ENCODE results near the gene TRIM56. TPM values are rescaled to one million over a fixed set of nuclear protein-coding genes. Genes with fewer than 3 reads are reported as not detected.

TRIM56 gene
- total and polyA plus RNA-seq, 2 of the 13 experiments (the other 11 are each of a cell fraction or from before 2014, with no cell fraction given): 3.2 to 7.1 TPM

GRCh38 chr7:101125989-101126650 lies 40.8 kb downstream of the TRIM56 start (continued):
- no peak for TF ChIP-seq KDM5A (IDR thresholded peaks at IDR 0.05; ENCODE audit: borderline replicate concordance, low read length)
- no peak for TF ChIP-seq TBX3 (IDR thresholded peaks at IDR 0.05; ENCODE audit: borderline replicate concordance)
- TF ChIP-seq ESRRA (CRISPR knock-in tag; IDR thresholded peaks at IDR 0.05; ENCODE audit: low read depth): no peak
- TF ChIP-seq SSRP1 (CRISPR knock-in tag; IDR thresholded peaks at IDR 0.05): no peak
- TF ChIP-seq EED (CRISPR knock-in tag; IDR thresholded peaks at IDR 0.05): no peak; the same call in 1 of the 2 replicates
- TF ChIP-seq DMTF1 (CRISPR knock-in tag; IDR thresholded peaks at IDR 0.05): peak; percentile 44; the same call in 1 of the 2 replicates
- no peak for TF ChIP-seq PBX3 (CRISPR knock-in tag; IDR thresholded peaks at IDR 0.05; ENCODE audit: borderline replicate concordance)
- no peak for TF ChIP-seq SRSF4 (IDR thresholded peaks at IDR 0.05; ENCODE audit: low read depth, low read length, poor library complexity, severe bottlenecking)
- TF ChIP-seq ISX (CRISPR knock-in tag; conservative IDR thresholded peaks at IDR 0.05): no peak
- TF ChIP-seq PATZ1 (CRISPR knock-in tag; IDR thresholded peaks at IDR 0.05): peak; percentile 29; the same call in 1 of the 2 replicates
- TF ChIP-seq NFE2 (CRISPR knock-in tag; IDR thresholded peaks at IDR 0.05): no peak
- peak; percentile 22; the same call in 1 of the 2 replicates for TF ChIP-seq NFKBIZ (CRISPR knock-in tag; IDR thresholded peaks at IDR 0.05)
- TF ChIP-seq HNRNPH1 (optimal IDR thresholded peaks at IDR 0.05; ENCODE audit: low read depth, low read length): no peak
- no peak for TF ChIP-seq ISL2 (CRISPR knock-in tag; IDR thresholded peaks at IDR 0.05)
- TF ChIP-seq PAWR (CRISPR knock-in tag; IDR thresholded peaks at IDR 0.05; ENCODE audit: borderline replicate concordance): no peak
- TF ChIP-seq JUND (CRISPR knock-in tag; IDR thresholded peaks at IDR 0.05): no peak
- no peak for TF ChIP-seq ZNF879 (CRISPR knock-in tag; IDR thresholded peaks at IDR 0.05)
- peak; percentile 84; the same call in 1 of the 2 replicates for TF ChIP-seq ZBTB37 (CRISPR knock-in tag; IDR thresholded peaks at IDR 0.05)
- no peak for TF ChIP-seq ZBTB7B (CRISPR knock-in tag; IDR thresholded peaks at IDR 0.05)
- TF ChIP-seq MIXL1 (CRISPR knock-in tag; IDR thresholded peaks at IDR 0.05): no peak; the same call in 1 of the 2 replicates
- no peak for TF ChIP-seq TRIM24 (CRISPR knock-in tag; IDR thresholded peaks at IDR 0.05)
- no peak for TF ChIP-seq HOXA9 (CRISPR knock-in tag; IDR thresholded peaks at IDR 0.05; ENCODE audit: borderline replicate concordance)
- TF ChIP-seq CEBPB (IDR thresholded peaks at IDR 0.05; ENCODE audit: borderline replicate concordance, low read depth, low read length): no peak
- TF ChIP-seq RARA (CRISPR knock-in tag; IDR thresholded peaks at IDR 0.05): peak; percentile 87
